ENCODE data around the gene MSH5. TPM values are rescaled to one million over a fixed set of nuclear protein-coding genes. Genes with fewer than 3 reads are reported as not detected.

MSH5 gene
- total and polyA plus RNA-seq, 9 of the 15 experiments (the other 6 are each of a cell fraction or from before 2014, with no cell fraction given): 12.5 to 104 (median 46.6) TPM

DNA sequence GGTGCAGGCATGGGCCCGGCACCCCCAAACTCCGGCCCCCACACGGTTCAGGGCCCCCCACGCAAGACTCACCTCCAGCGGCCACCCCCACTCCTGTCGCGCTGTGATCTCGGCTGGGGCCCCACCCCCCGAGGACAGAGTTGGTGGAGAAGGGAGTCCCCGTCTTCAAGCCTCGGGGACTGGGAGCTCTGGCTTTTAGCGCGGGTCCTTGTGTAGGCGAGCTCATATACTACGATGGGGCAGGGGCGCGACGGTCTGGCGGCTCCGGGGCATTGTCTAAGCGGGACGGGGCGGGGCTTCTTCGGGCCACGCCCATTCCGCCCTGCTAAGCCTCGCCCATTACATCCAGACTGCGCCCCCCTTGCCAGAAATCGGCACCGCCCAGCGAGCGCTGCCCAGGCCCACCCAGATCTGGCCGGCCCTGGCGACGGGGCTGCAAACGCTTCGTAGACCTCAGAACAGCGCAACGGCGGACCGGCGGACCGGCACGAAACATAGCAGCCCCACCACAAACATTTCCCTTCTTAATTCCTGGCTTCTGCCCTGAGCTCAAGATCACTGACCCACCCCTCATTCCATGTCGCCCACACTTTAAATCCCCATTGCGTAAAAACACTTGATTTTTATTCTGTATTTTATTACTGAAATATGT, 9.7 kb upstream of the MSH5 start (continued):
- TF ChIP-seq HMG20A (CRISPR knock-in tag; conservative IDR thresholded peaks at IDR 0.05) (peak; percentile 94), POLR2AphosphoS2 (IDR thresholded peaks at IDR 0.05; ENCODE audit: low read length) (peak; percentile 100), ZBTB12 (CRISPR knock-in tag; IDR thresholded peaks at IDR 0.05) (peak; percentile 68), TSHZ1 (CRISPR knock-in tag; IDR thresholded peaks at IDR 0.05) (peak; percentile 20; the same call in 1 of the 2 replicates), POLR2AphosphoS5 (IDR thresholded peaks at IDR 0.05; ENCODE audit: control insufficient read depth, insufficient read depth, low read depth, low read length) (peak; percentile 96), ZBED1 (IDR thresholded peaks at IDR 0.05) (no peak), EP400 (IDR thresholded peaks at IDR 0.05) (no peak), BCL6 (CRISPR knock-in tag; IDR thresholded peaks at IDR 0.05) (peak; percentile 89), MIER1 (IDR thresholded peaks at IDR 0.05; ENCODE audit: low read depth) (no peak), ZNF23 (CRISPR knock-in tag; IDR thresholded peaks at IDR 0.05) (peak; percentile 93), TCF3 (CRISPR knock-in tag; IDR thresholded peaks at IDR 0.05) (peak; percentile 36; the same call in 1 of the 2 replicates), YY1 (IDR thresholded peaks at IDR 0.05; ENCODE audit: borderline replicate concordance in 1 of 3, control insufficient read depth in 1 of 3, extremely low read depth in 1 of 3, insufficient read depth in 3 of 3, insufficient read length in 1 of 3, insufficient replicate concordance in 2 of 3, low read depth in 1 of 3, low read length in 2 of 3) (peak in 2 of 3 experiments; percentile 66 to 75), HNRNPL (IDR thresholded peaks at IDR 0.05; ENCODE audit: low read depth, low read length) (peak; percentile 87), HDGF (IDR thresholded peaks at IDR 0.05) (no peak), SMARCB1 (IDR thresholded peaks at IDR 0.05; ENCODE audit: insufficient read length, low read depth) (no peak)
- TF ChIP-seq, protein P1, sequence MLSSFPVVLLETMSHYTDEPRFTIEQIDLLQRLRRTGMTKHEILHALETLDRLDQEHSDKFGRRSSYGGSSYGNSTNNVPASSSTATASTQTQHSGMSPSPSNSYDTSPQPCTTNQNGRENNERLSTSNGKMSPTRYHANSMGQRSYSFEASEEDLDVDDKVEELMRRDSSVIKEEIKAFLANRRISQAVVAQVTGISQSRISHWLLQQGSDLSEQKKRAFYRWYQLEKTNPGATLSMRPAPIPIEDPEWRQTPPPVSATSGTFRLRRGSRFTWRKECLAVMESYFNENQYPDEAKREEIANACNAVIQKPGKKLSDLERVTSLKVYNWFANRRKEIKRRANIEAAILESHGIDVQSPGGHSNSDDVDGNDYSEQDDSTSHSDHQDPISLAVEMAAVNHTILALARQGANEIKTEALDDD (IDR thresholded peaks at IDR 0.05): no peak
- TF ChIP-seq, protein P2, sequence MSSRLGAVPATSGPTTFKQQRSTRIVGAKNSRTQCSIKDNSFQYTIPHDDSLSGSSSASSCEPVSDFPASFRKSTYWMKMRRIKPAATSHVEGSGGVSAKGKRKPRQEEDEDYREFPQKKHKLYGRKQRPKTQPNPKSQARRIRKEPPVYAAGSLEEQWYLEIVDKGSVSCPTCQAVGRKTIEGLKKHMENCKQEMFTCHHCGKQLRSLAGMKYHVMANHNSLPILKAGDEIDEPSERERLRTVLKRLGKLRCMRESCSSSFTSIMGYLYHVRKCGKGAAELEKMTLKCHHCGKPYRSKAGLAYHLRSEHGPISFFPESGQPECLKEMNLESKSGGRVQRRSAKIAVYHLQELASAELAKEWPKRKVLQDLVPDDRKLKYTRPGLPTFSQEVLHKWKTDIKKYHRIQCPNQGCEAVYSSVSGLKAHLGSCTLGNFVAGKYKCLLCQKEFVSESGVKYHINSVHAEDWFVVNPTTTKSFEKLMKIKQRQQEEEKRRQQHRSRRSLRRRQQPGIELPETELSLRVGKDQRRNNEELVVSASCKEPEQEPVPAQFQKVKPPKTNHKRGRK (tag; IDR thresholded peaks at IDR 0.05): no peak
- TF ChIP-seq, protein P3, sequence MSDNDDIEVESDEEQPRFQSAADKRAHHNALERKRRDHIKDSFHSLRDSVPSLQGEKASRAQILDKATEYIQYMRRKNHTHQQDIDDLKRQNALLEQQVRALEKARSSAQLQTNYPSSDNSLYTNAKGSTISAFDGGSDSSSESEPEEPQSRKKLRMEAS (CRISPR knock-in tag; IDR thresholded peaks at IDR 0.05): peak; percentile 47; the same call in 1 of the 2 replicates
- TF ChIP-seq, protein P4, sequence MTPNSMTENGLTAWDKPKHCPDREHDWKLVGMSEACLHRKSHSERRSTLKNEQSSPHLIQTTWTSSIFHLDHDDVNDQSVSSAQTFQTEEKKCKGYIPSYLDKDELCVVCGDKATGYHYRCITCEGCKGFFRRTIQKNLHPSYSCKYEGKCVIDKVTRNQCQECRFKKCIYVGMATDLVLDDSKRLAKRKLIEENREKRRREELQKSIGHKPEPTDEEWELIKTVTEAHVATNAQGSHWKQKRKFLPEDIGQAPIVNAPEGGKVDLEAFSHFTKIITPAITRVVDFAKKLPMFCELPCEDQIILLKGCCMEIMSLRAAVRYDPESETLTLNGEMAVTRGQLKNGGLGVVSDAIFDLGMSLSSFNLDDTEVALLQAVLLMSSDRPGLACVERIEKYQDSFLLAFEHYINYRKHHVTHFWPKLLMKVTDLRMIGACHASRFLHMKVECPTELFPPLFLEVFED (CRISPR knock-in tag; conservative IDR thresholded peaks at IDR 0.05): peak; percentile 99
